PC-3 (cell line): Measurements from ENCODE around the gene CPSF4L. TPM values are rescaled to one million over a fixed set of nuclear protein-coding genes. Genes with fewer than 3 reads are reported as not detected.

Experiments
- ATAC-seq: fragments of 200-7000 bp; cut with Tn5 transposase; 2 replicates; pipeline ENCODE4 v1.9.1; 2020; ENCODE audit warnings: mild to moderate bottlenecking, moderate library complexity
- BruUV-seq: library from RNA; stranded (reverse); fragments of 400-500 nt; replicated peaks from 2 replicates; lab custom pipeline; 2021; lab: Mats Ljungman, UMichigan
- CTCF ChIA-PET: fragments of 300-600 bp; sonication (Branson Sonifier 250); formaldehyde crosslinking; loops from one replicate; lab custom pipeline; 2022; ENCODE audit warnings: antibody characterized with exemption; lab: Charles Lee
- POLR2A ChIA-PET: fragments of 300-600 bp; sonication (Branson Sonifier 250); formaldehyde crosslinking; loops from one replicate; lab custom pipeline; 2022; ENCODE audit warnings: antibody characterized with exemption; ENCODE audit not compliant: unreplicated experiment; lab: Charles Lee
- DNase-seq: peaks from one replicate; pipeline ENCODE4 v3.0.0-alpha.2; 2015
- H2AFZ ChIP-seq: fragments of 300-600 bp; sonication (generic); 2 replicates; pipeline ENCODE4 v1.6.0; 2016; ENCODE audit warnings: antibody characterized with exemption, low read length
- H3F3A ChIP-seq: fragments of 300-600 bp; sonication (generic); one replicate; pipeline ENCODE4 v1.6.0; 2017; ENCODE audit warnings: antibody characterized with exemption, low read length, control low read depth, mild to moderate bottlenecking; ENCODE audit not compliant: unreplicated experiment
- H3K27ac ChIP-seq: fragments of 300-600 bp; sonication (generic); 2 replicates; pipeline ENCODE4 v1.5.1; 2016; ENCODE audit warnings: mild to moderate bottlenecking, low read length
- H3K27me3 ChIP-seq: fragments of 300-600 bp; sonication (generic); 2 replicates; pipeline ENCODE4 v1.6.1; 2016; ENCODE audit warnings: low read length, mixed read lengths
- H3K36me3 ChIP-seq: fragments of 300-600 bp; sonication (generic); 2 replicates; pipeline ENCODE4 v1.6.1; 2016; ENCODE audit warnings: low read depth, mixed run types, low read length, mixed read lengths
- H3K4me1 ChIP-seq: fragments of 300-600 bp; sonication (generic); 2 replicates; pipeline ENCODE4 v1.5.1; 2016; ENCODE audit warnings: low read length; ENCODE audit not compliant: insufficient read depth
- H3K4me2 ChIP-seq: fragments of 300-600 bp; sonication (generic); 2 replicates; pipeline ENCODE4 v1.6.0; 2016; ENCODE audit warnings: low read length
- H3K4me3 ChIP-seq: fragments of 300-600 bp; sonication (generic); 2 replicates; pipeline ENCODE4 v1.5.1; 2016; ENCODE audit warnings: mild to moderate bottlenecking, low read length, mixed read lengths
- H3K79me2 ChIP-seq: fragments of 300-600 bp; sonication (generic); 2 replicates; pipeline ENCODE4 v1.6.1; 2017; ENCODE audit warnings: low read length, mixed read lengths
- H3K9ac ChIP-seq: fragments of 300-600 bp; sonication (generic); 2 replicates; pipeline ENCODE4 v1.6.0; 2016; ENCODE audit warnings: mild to moderate bottlenecking, low read length
- H3K9me2 ChIP-seq: fragments of 300-600 bp; sonication (generic); replicated peaks from 2 replicates; pipeline ENCODE4 v1.6.1; 2016; ENCODE audit warnings: mixed run types, low read length, mixed read lengths
- H3K9me3 ChIP-seq: fragments of 300-600 bp; sonication (generic); 2 replicates; pipeline ENCODE4 v1.6.1; 2016; ENCODE audit warnings: low read length, mixed read lengths
- H4K20me1 ChIP-seq: fragments of 300-600 bp; sonication (generic); 2 replicates; pipeline ENCODE4 v1.6.1; 2016; ENCODE audit warnings: low read length, mixed read lengths
- EZH2 ChIP-seq: fragments of 300-600 bp; sonication (generic); IDR thresholded peaks from one replicate; pipeline ENCODE4 v1.6.1; 2017; ENCODE audit warnings: antibody characterized with exemption, mild to moderate bottlenecking, low read length; ENCODE audit not compliant: unreplicated experiment
- EZH2phosphoT487 ChIP-seq: fragments of 300-600 bp; sonication (generic); IDR thresholded peaks from 2 replicates; pipeline ENCODE4 v1.6.1; 2018; ENCODE audit warnings: mild to moderate bottlenecking, antibody characterized with exemption, low read length, borderline replicate concordance
- intact Hi-C: fragments of 100-400 bp; cut with micrococcal nuclease; formaldehyde crosslinking; loops from 2 replicates; pipeline ENCODE4 v1.9.0; 2023
- total RNA-seq: library from RNA; depleted of rRNA; stranded (reverse); fragments of >200 nt; gene quantifications from 2 replicates; pipeline ENCODE4 v1.2.3, GENCODE V29; 2014
- TF ChIP-seq, protein P1 (sequence below): fragments of 300-600 bp; sonication (generic); conservative IDR thresholded peaks from 2 replicates; pipeline ENCODE4 v1.5.1; 2017; ENCODE audit warnings: antibody characterized with exemption, low read depth, mild to moderate bottlenecking, low read length

The CPSF4L gene
- total RNA-seq, 1 experiment from 2014 or later = not detected

DNA sequence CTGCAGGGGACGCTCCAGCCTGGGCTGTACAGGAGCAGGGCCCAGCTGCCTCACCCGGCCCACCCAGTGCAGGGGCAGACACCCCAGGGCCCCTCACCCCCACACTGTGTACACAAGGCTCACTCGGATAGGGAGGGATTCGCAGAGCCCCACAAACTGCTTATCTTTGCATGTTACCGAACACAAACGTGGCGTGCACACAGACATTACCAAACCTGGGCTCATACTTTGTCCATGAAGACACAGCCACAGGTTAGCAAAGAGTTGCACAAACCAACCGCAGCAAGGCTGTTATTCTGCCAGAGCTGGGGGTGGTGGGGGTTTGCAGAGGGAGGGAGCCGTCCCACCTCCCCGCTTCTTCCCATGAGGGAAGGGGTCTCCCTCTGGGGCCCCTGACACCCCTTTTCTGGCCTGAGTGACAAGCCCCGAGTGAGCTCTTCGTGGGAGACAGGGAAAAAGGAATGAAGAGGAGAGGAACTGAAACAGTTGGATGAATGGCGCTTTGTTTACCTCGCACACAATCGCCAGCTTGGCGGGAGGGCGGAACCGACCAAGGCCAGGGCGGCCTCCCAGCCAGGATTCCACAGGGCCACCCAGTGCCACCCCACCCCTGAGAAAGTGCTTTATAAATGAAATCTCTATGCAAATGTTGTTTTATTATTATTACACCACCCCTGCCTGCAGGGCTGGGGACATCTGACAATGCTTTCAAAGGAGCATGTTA is 434 bp upstream of the CPSF4L start:
- ChIA-PET POLR2A (no interaction called here), CTCF (no interaction called here)
- no peaks in the 10 kb centered on the region for H3F3A ChIP-seq
- no peaks in the 10 kb centered on the region for H3K9me3 ChIP-seq
- no peak for TF ChIP-seq EZH2phosphoT487
- no peak for TF ChIP-seq EZH2
- TF ChIP-seq, protein P1, sequence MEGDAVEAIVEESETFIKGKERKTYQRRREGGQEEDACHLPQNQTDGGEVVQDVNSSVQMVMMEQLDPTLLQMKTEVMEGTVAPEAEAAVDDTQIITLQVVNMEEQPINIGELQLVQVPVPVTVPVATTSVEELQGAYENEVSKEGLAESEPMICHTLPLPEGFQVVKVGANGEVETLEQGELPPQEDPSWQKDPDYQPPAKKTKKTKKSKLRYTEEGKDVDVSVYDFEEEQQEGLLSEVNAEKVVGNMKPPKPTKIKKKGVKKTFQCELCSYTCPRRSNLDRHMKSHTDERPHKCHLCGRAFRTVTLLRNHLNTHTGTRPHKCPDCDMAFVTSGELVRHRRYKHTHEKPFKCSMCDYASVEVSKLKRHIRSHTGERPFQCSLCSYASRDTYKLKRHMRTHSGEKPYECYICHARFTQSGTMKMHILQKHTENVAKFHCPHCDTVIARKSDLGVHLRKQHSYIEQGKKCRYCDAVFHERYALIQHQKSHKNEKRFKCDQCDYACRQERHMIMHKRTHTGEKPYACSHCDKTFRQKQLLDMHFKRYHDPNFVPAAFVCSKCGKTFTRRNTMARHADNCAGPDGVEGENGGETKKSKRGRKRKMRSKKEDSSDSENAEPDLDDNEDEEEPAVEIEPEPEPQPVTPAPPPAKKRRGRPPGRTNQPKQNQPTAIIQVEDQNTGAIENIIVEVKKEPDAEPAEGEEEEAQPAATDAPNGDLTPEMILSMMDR = no peak
- H3K27ac ChIP-seq = no peak overlapping the region
- DNase-seq (no peak), ATAC-seq (no peak)
- no peaks in the 10 kb centered on the region for H3K4me1 ChIP-seq
- H3K9me2 ChIP-seq = no peaks in the 10 kb centered on the region
- no peaks in the 10 kb centered on the region for H3K79me2 ChIP-seq
- no peak overlapping the region for H3K4me2 ChIP-seq
- no peaks in the 10 kb centered on the region for H4K20me1 ChIP-seq
- intact Hi-C loops = no loop called here
- BruUV-seq = no TSS peak
- H3K9ac ChIP-seq = no peak overlapping the region
- no peak overlapping the region for H2AFZ ChIP-seq
- H3K36me3 ChIP-seq = no peaks in the 10 kb centered on the region
- H3K4me3 ChIP-seq = no peak overlapping the region
- no peaks in the 10 kb centered on the region for H3K27me3 ChIP-seq

DNA sequence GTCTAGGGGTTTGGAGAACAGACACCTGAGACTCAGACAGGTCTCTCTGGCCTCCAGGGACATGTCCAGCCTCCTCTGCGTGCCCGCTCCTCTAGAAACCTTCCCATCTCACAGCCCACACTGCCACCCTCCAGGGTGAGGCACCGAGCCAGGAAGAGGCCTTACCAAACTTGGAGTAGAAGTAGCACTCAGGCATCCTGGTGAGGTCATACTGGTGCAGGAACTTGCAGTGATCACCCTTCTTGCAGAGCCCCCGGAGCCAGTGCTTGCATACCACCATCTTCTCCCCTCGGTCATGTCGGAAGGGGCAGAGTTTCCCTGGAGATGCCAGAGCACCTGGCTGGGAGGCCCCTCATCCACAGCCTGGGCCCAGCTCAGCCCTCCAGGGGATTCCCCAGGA is 4.2 kb downstream of the CPSF4L start:
- no peak overlapping the region for H3K9ac ChIP-seq
- BruUV-seq = no TSS peak
- H3K4me3 ChIP-seq = no peak overlapping the region
- no peaks in the 10 kb centered on the region for H3K4me1 ChIP-seq
- H3K9me3 ChIP-seq = no peaks in the 10 kb centered on the region
- no peak overlapping the region for H3K4me2 ChIP-seq
- DNase-seq (no peak), ATAC-seq (no peak)
- no peaks in the 10 kb centered on the region for H3F3A ChIP-seq
- intact Hi-C loops = loop anchor here (5.0 kb wide), 1 partner anchor 50 kb away; no protein-coding TSS in a partner anchor
- no peak overlapping the region for H2AFZ ChIP-seq
- TF ChIP-seq, protein P1 = no peak
- TF ChIP-seq EZH2phosphoT487 = no peak
- no peak for TF ChIP-seq EZH2
- no peak overlapping the region for H3K27ac ChIP-seq
- H3K36me3 ChIP-seq = no peaks in the 10 kb centered on the region
- H3K27me3 ChIP-seq = no peaks in the 10 kb centered on the region
- POLR2A ChIA-PET = no interaction called here
- no peaks in the 10 kb centered on the region for H3K9me2 ChIP-seq
- H3K79me2 ChIP-seq = no peaks in the 10 kb centered on the region
- CTCF ChIA-PET = no interaction called here
- H4K20me1 ChIP-seq = no peaks in the 10 kb centered on the region

DNA sequence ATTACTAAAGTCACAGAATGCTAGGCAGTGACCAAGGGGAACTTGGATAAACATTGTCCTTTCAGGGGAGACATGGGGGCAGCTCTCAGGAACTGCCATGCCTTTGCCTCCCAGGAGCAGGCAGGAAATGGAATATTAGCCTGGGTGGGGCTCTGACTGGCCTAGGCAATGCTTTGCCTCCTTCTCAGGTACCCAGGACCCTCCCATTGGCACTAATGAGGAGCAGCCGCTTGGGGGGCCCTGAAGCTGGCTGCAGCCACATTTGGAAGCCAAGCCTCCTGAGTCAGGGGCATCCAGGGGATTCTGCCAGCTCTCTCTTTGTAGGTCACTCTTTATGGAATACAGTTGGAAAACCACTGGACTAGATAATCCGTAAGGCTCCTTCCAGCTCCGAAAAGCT is 5.5 kb downstream of the CPSF4L start:
- DNase-seq (no peak), ATAC-seq (no peak)
- ChIA-PET CTCF (interaction anchor here (0.8 to 3.1 kb wide), 6 partner anchors 35 to 699 kb away, joined by 5 to 46 read pairs (median 6); no protein-coding TSS in a partner anchor), POLR2A (no interaction called here)
- H3K36me3 ChIP-seq = no peaks in the 10 kb centered on the region
- H3K27ac ChIP-seq = no peak overlapping the region
- no peaks in the 10 kb centered on the region for H3K79me2 ChIP-seq
- no peaks in the 10 kb centered on the region for H3K9me2 ChIP-seq
- no peaks in the 10 kb centered on the region for H3F3A ChIP-seq
- 0 out of 2 replicates have a peak overlapping the region, but pooled peaks have one; percentile 6 for H2AFZ ChIP-seq
- BruUV-seq = no TSS peak
- no peaks in the 10 kb centered on the region for H3K4me1 ChIP-seq
- no peaks in the 10 kb centered on the region for H3K9me3 ChIP-seq
- no peak overlapping the region for H3K4me3 ChIP-seq
- no peak overlapping the region for H3K4me2 ChIP-seq
- H3K9ac ChIP-seq = no peak overlapping the region
- TF ChIP-seq EZH2 (no peak), EZH2phosphoT487 (no peak)
- TF ChIP-seq, protein P1 = no peak
- no peaks in the 10 kb centered on the region for H4K20me1 ChIP-seq
- intact Hi-C loops = loop anchor here (5.0 kb wide), 1 partner anchor 51 kb away; no protein-coding TSS in a partner anchor
- no peaks in the 10 kb centered on the region for H3K27me3 ChIP-seq
